HEK293T (cell line): ENCODE data around the gene DR1.
"Not testable (repeated sequence)": the region's sequence is repeated elsewhere in the genome, so short reads cannot be mapped to it uniquely, and the experiment has no call there.

Experiments
- CTCF ChIA-PET: fragments of 350-600 bp; formaldehyde crosslinking; extraction: SDS; loops from one replicate; lab custom pipeline; 2021; ENCODE audit warnings: antibody characterized with exemption, inconsistent platforms; lab: Yijun Ruan, JAX
- POLR2A ChIA-PET: fragments of 350-600 bp; formaldehyde crosslinking; extraction: SDS; loops from one replicate; lab custom pipeline; 2020; ENCODE audit warnings: antibody characterized with exemption, inconsistent platforms; lab: Yijun Ruan, JAX
- DNase-seq: peaks from one replicate; pipeline ENCODE4 v3.0.0; 2012; ENCODE audit warnings: mixed read lengths; ENCODE audit errors: extremely low spot score
- ARNT ChIP-seq: fragments of 450-650 bp; IDR thresholded peaks from 2 replicates; pipeline ENCODE4 v1.6.1; 2017; ENCODE audit warnings: mild to moderate bottlenecking
- BHLHE40 ChIP-seq: fragments of 450-650 bp; IDR thresholded peaks from 2 replicates; pipeline ENCODE4 v1.6.1; 2016; ENCODE audit warnings: mild to moderate bottlenecking, moderate library complexity, borderline replicate concordance
- CTBP1 ChIP-seq: fragments of 450-650 bp; IDR thresholded peaks from 2 replicates; pipeline ENCODE4 v1.6.1; 2016; ENCODE audit warnings: borderline replicate concordance
- ELF4 ChIP-seq: fragments of 450-650 bp; IDR thresholded peaks from 2 replicates; pipeline ENCODE4 v1.6.1; 2017; ENCODE audit warnings: antibody characterized with exemption
- FOXA1 ChIP-seq: fragments of 450-650 bp; IDR thresholded peaks from 2 replicates; pipeline ENCODE4 v1.6.1; 2016; ENCODE audit warnings: mild to moderate bottlenecking
- FOXK2 ChIP-seq: fragments of 450-650 bp; IDR thresholded peaks from 2 replicates; pipeline ENCODE4 v1.6.1; 2016; ENCODE audit warnings: mild to moderate bottlenecking
- FOXM1 ChIP-seq: fragments of 450-650 bp; IDR thresholded peaks from 2 replicates; pipeline ENCODE4 v1.6.1; 2017; ENCODE audit warnings: mild to moderate bottlenecking, borderline replicate concordance
- HDGF ChIP-seq: fragments of 450-650 bp; IDR thresholded peaks from 2 replicates; pipeline ENCODE4 v1.6.1; 2017; ENCODE audit warnings: antibody characterized with exemption, borderline replicate concordance
- L3MBTL2 ChIP-seq: fragments of 450-650 bp; conservative IDR thresholded peaks from 2 replicates; pipeline ENCODE4 v1.6.1; 2016; ENCODE audit warnings: mild to moderate bottlenecking
- LEF1 ChIP-seq: fragments of 450-650 bp; IDR thresholded peaks from 2 replicates; pipeline ENCODE4 v1.6.1; 2017; ENCODE audit warnings: mild to moderate bottlenecking, borderline replicate concordance
- NFRKB ChIP-seq: fragments of 450-650 bp; IDR thresholded peaks from 2 replicates; pipeline ENCODE4 v1.6.1; 2016; ENCODE audit warnings: mild to moderate bottlenecking, moderate library complexity
- SP1 ChIP-seq: fragments of 450-650 bp; IDR thresholded peaks from 2 replicates; pipeline ENCODE4 v1.6.1; 2017
- SUZ12 ChIP-seq: fragments of 450-650 bp; IDR thresholded peaks from 2 replicates; pipeline ENCODE4 v1.6.1; 2016; ENCODE audit warnings: mild to moderate bottlenecking
- TARDBP ChIP-seq: fragments of 450-650 bp; IDR thresholded peaks from 2 replicates; pipeline ENCODE4 v1.6.1; 2016
- ZNF384 ChIP-seq: fragments of 450-650 bp; IDR thresholded peaks from 2 replicates; pipeline ENCODE4 v1.6.1; 2016
- TF ChIP-seq, protein P1 (sequence below): fragments of 450-650 bp; IDR thresholded peaks from 2 replicates; pipeline ENCODE4 v1.6.1; 2016

The DR1 gene

DNA sequence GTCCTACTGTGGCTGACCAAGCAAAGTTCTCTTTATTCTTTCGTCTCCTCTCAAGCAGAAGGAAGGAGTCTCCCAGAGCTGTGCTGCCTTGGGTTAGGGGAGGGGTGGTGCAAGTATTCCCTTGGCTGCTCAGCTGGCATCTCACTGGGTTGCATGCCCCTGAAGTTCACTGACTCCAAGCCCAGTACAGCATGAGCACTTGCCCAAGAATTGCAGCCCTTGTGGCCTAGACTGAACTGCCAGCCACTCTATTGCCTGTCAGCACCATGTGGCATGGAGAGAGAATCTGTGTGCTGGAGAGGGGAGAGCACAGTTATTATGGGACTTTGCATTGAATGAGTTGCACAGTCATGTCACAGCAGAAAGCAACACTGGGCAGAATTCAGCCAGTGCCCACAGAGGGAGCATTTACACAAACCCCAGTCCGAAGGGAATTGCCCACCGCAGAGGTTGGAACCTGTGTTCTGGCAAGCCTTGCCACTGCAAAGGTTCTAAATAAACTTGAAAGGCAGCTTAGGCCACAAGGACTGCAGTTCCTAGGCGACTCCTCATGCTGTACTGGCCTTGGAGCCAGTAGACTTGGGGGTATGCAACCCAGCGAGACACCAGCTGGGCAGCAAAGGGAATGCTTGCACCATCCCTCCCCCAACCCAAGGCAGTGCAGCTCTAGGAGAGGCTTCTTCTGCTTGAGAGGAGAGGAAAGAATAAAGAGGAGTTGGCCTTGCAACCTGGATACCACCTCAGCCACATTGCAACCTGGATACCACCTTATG is 28.8 kb downstream of the DR1 start:
- POLR2A ChIA-PET, result no interaction called here
- no peak for DNase-seq
- TF ChIP-seq L3MBTL2 (no peak), FOXK2 (no peak), ARNT (no peak), ELF4 (no peak), FOXM1 (no peak), SUZ12 (no peak), BHLHE40 (no peak), CTBP1 (no peak), SP1 (no peak), ZNF384 (no peak), HDGF (no peak), NFRKB (no peak), LEF1 (no peak)
- TF ChIP-seq, protein P1, sequence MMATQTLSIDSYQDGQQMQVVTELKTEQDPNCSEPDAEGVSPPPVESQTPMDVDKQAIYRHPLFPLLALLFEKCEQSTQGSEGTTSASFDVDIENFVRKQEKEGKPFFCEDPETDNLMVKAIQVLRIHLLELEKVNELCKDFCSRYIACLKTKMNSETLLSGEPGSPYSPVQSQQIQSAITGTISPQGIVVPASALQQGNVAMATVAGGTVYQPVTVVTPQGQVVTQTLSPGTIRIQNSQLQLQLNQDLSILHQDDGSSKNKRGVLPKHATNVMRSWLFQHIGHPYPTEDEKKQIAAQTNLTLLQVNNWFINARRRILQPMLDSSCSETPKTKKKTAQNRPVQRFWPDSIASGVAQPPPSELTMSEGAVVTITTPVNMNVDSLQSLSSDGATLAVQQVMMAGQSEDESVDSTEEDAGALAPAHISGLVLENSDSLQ, result no peak
- CTCF ChIA-PET, result interaction anchor here (0.6 kb wide), 1 partner anchor 157 kb away, joined by 6 read pairs; no protein-coding TSS in a partner anchor

DNA sequence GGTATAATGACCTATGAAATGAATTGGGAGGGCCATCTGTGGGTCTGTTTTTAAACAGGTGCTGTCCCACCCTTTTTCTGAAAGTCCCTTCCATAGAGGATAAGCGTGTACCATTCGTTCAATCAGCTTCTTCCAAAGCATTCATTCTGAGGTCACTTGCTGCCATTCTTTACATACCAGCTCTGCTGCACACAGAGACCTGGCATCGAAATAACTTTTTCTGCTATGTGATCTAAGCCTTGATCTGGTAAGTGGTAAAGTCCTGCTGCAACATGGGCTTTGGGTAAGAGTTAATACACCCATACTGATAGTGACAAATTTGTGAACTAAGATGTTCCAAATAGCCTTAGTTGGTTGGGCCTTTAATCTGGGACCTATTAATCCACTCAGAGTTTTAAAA is 38.9 kb downstream of the DR1 start:
- TF ChIP-seq ARNT (no peak), SUZ12 (no peak), ZNF384 (no peak), FOXM1 (no peak), HDGF (no peak), NFRKB (no peak), BHLHE40 (no peak), L3MBTL2 (no peak)
- TF ChIP-seq, protein P1, result no peak
- ChIA-PET POLR2A (no interaction called here), CTCF (no interaction called here)
- DNase-seq, result no peak

DNA sequence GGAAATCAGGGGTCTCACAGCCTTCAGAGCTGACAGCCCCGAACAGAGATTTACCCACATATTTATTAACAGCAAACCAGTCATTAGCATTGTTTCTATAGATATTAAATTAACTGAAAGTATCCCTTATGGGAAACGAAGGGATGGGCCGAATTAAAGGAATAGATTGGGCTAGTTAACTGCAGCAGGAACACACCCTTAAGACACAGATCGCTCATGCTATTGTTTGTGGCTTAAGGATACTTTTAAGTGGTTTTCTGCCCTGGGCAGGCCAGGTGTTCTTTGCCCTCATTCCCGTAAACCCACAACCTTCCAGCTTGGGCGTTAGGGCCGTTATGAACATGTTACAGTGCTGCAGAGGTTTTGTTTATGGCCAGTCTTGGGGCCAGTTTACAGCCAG is 40.6 kb downstream of the DR1 start:
- CTCF ChIA-PET, POLR2A ChIA-PET, DNase-seq: not testable (repeated sequence)

DNA sequence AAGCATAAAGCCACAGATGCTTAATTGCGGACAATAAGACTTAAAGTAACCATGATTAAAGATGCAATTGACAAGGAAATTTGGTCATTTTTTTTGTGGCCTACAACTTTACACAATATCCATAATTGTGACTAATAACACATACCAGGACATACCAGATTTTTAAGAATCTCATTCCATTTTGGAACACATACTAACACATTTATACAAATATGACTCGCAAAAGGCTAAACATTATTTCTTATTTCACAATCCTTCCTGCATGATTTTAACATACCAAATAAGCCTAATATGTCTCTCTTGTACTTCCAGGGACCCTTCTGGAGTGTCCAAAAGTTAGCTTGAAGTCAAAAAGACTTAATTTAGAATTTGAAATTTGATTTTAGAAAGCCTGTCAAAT is 48.8 kb downstream of the DR1 start:
- POLR2A ChIA-PET, result no interaction called here
- no peak for DNase-seq
- CTCF ChIA-PET, result no interaction called here
- TF ChIP-seq, protein P1, result no peak
- TF ChIP-seq FOXA1 (no peak), ZNF384 (no peak), FOXM1 (no peak), HDGF (no peak), FOXK2 (no peak), BHLHE40 (no peak), ELF4 (no peak), CTBP1 (no peak), SUZ12 (no peak), NFRKB (no peak)

DNA sequence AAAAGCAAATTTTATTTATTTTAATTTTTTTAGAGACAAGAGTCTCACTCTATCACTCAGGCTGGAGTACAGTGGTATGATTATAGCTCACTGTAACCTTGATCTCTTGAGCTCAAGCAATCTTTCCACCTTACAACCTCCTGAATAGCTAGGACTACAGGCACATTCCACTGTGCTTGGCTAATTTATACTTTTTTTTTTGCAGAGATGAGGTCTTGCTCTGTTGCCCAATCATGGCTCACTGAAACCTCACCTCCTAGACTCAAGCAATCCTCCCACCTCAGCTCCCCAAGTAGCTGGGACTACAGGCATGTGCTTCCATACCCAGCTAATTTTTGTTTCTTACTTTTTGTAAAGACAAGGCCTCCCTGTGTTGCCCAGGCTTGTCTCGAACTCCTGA is 49.5 kb downstream of the DR1 start:
- TF ChIP-seq ELF4 (no peak), HDGF (no peak), FOXK2 (no peak), SP1 (no peak), FOXM1 (no peak), FOXA1 (no peak), CTBP1 (no peak), LEF1 (no peak), TARDBP (no peak), L3MBTL2 (no peak), ZNF384 (no peak), NFRKB (no peak), ARNT (no peak), BHLHE40 (no peak), SUZ12 (no peak)
- TF ChIP-seq, protein P1, result no peak
- no peak for DNase-seq
- ChIA-PET CTCF (no interaction called here), POLR2A (no interaction called here)

DNA sequence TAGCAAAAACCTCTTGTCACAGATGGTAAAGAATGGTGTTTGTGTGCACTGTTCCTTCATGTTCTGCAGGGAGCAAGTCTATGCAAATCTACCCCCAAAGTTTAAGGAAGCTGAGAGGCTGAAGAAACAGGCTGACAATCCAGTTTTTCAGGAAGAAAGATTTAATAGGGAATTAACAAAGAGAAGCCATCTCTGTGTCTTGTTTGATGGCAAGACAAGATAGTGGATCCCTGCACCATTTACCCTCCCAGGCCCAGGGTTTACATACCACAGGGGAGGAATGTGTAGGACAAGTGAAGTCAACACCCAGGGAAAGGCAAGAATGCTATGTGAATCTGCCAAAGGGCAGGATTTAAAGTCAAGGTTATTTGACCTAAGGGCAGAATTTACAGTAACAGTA is 54.1 kb downstream of the DR1 start:
- CTCF ChIA-PET, result no interaction called here
- POLR2A ChIA-PET, result no interaction called here
- DNase-seq, result no peak
- TF ChIP-seq ELF4 (no peak), SP1 (no peak), FOXA1 (no peak), HDGF (no peak), FOXM1 (no peak), ARNT (no peak), SUZ12 (no peak), FOXK2 (no peak), L3MBTL2 (no peak), LEF1 (no peak)
- TF ChIP-seq, protein P1, result no peak
